ENCODE results near the gene SPTBN2. TPM values are rescaled to one million over a fixed set of nuclear protein-coding genes. Genes with fewer than 3 reads are reported as not detected.

SPTBN2 gene
- total and polyA plus RNA-seq, 2 of the 8 experiments (the other 6 are each of a cell fraction or from before 2014, with no cell fraction given) = 19.1 to 69.0 TPM

DNA sequence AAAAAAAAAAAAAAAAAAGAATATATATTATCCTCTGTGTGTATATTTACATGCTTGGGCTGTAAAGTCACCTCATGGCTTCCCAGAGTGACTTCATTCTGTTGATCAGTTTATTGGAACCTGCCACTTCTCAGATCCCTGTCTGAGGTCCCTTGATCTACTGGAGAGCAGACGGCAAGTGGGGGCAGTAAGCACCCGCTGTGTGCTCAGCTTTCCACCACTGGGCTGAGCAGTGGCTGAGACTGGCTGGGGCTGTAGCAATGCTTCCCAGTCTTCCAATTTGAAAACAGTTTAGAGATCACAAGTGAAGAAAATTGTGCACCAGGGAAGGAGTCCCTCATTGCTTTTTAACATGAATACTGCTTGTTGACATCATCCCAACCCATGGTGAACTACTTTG lies 44.4 kb downstream of the SPTBN2 start:
- H3K79me1 ChIP-seq (ENCODE audit: low read depth, low read length) = no peaks in the 10 kb centered on the region
- no peak overlapping the region for H3K4me3 ChIP-seq (ENCODE audit: extremely low read depth in 1 of 4, insufficient read depth in 2 of 4, low read depth in 3 of 4, low read length in 4 of 4)
- no peak overlapping the region for H2AFZ ChIP-seq (ENCODE audit: low read length)
- H3K9me3 ChIP-seq (ENCODE audit: insufficient read depth in 2 of 2, low read depth in 1 of 2, low read length in 1 of 2) = 0 out of 4 replicates have a peak, but pooled peaks cover 0 to 5% of the 10 kb centered on the region in 2 experiments
- peaks cover 0 to 4% of the 10 kb centered on the region in 2 experiments for H4K20me1 ChIP-seq (replicated peaks in 1 of 2; ENCODE audit: control insufficient read depth in 1 of 2, insufficient read depth in 2 of 2, low read length in 2 of 2)
- H3K23ac ChIP-seq (ENCODE audit: insufficient read length) = no peak overlapping the region
- H3K4ac ChIP-seq (replicated peaks; ENCODE audit: insufficient read length, low read depth, low read length) = no peak overlapping the region
- H3K4me1 ChIP-seq (replicated peaks in 1 of 4; ENCODE audit: control insufficient read depth in 3 of 4, insufficient read depth in 4 of 4, low read length in 3 of 4) = no peaks in the 10 kb centered on the region
- no peak overlapping the region for H3K56ac ChIP-seq (replicated peaks; ENCODE audit: insufficient read length, low read depth, low read length)
- H3K36me3 ChIP-seq (ENCODE audit: control insufficient read depth in 2 of 4, insufficient read depth in 4 of 4, low read length in 3 of 4) = peaks cover 6 to 44% (median 29%) of the 10 kb centered on the region in 4 experiments; a peak in 7 of 8 replicates
- 61% methylated on average over 2 of the region's 2 CpGs; no CpG with 5 or more reads in 1 of the 2 experiments for WGBS, 2 experiments (ENCODE audit: extremely low coverage in 1 of 2, insufficient coverage in 1 of 2, insufficient read length in 1 of 2, insufficient replicate concordance in 2 of 2, low coverage in 1 of 2, low lambda C conversion rate in 2 of 2, missing lambda C conversion rate in 1 of 2)
- no peaks in the 10 kb centered on the region for H3K23me2 ChIP-seq (ENCODE audit: low read depth, low read length)
- ChIA-PET POLR2A (ENCODE audit: partially characterized antibody) (no interaction called here), CTCF (ENCODE audit: partially characterized antibody) (interaction anchor here (0.6 kb wide), 1 partner anchor 126 kb away, joined by 3 read pairs; no protein-coding TSS in a partner anchor)
- no peak overlapping the region for H3K14ac ChIP-seq (ENCODE audit: insufficient read length)
- H2BK20ac ChIP-seq (ENCODE audit: low read length) = no peak overlapping the region
- no peak overlapping the region for H4K91ac ChIP-seq (replicated peaks; ENCODE audit: insufficient read length, low read length)
- no peak overlapping the region for H4K5ac ChIP-seq (ENCODE audit: insufficient read length, low read depth, low read length)
- no peak overlapping the region for H3K27ac ChIP-seq (ENCODE audit: low read depth, low read length)
- no peak for DNase-seq (ENCODE audit: low read depth in 1 of 2, low spot score in 2 of 2)
- no peak overlapping the region for H4K8ac ChIP-seq (ENCODE audit: extremely low read depth, insufficient read depth, low read length)
- H2BK12ac ChIP-seq (ENCODE audit: low read depth, low read length) = no peak overlapping the region
- H3K9ac ChIP-seq (replicated peaks in 1 of 4; ENCODE audit: extremely low read depth in 1 of 4, low read depth in 3 of 4, low read length in 3 of 4) = no peak overlapping the region
- no peak overlapping the region for H2BK15ac ChIP-seq (ENCODE audit: low read length)
- no peaks in the 10 kb centered on the region for H3K79me2 ChIP-seq (ENCODE audit: control insufficient read depth in 1 of 2, insufficient read depth in 2 of 2, low read length in 2 of 2)
- H2BK5ac ChIP-seq (ENCODE audit: low read depth, low read length) = no peak overlapping the region
- H3K4me2 ChIP-seq (ENCODE audit: insufficient read depth in 1 of 2, low read depth in 2 of 2, low read length in 2 of 2) = no peak overlapping the region
- H3K27me3 ChIP-seq (replicated peaks in 1 of 4; ENCODE audit: control insufficient read depth in 3 of 4, extremely low read depth in 1 of 4, insufficient read depth in 3 of 4, low read length in 3 of 4) = no peaks in the 10 kb centered on the region
- no peak overlapping the region for H2AK5ac ChIP-seq (ENCODE audit: low read depth, low read length)
- FAIRE-seq = no peak
- no peak overlapping the region for H3K18ac ChIP-seq (ENCODE audit: extremely low read depth, low read length)
- no peak overlapping the region for H2BK120ac ChIP-seq (replicated peaks; ENCODE audit: low read depth, low read length)
- TF ChIP-seq, protein P1, sequence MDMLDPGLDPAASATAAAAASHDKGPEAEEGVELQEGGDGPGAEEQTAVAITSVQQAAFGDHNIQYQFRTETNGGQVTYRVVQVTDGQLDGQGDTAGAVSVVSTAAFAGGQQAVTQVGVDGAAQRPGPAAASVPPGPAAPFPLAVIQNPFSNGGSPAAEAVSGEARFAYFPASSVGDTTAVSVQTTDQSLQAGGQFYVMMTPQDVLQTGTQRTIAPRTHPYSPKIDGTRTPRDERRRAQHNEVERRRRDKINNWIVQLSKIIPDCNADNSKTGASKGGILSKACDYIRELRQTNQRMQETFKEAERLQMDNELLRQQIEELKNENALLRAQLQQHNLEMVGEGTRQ (IDR thresholded peaks at IDR 0.05; ENCODE audit: low read length) = no peak
- no peak for TF ChIP-seq HDAC6 (IDR thresholded peaks at IDR 0.05; ENCODE audit: low read depth, low read length)
- no peak for TF ChIP-seq BRCA1 (IDR thresholded peaks at IDR 0.05; ENCODE audit: low read depth, low read length)
- TF ChIP-seq BACH1 (IDR thresholded peaks at IDR 0.05; ENCODE audit: low read length) = no peak
- TF ChIP-seq PHF8 (conservative IDR thresholded peaks at IDR 0.05; ENCODE audit: low read depth, low read length) = no peak
- no peak for TF ChIP-seq CBX5 (IDR thresholded peaks at IDR 0.05; ENCODE audit: low read depth, low read length)
- no peak for TF ChIP-seq TAF7 (optimal IDR thresholded peaks at IDR 0.05; ENCODE audit: borderline replicate concordance, low read depth, low read length)
- no peak for TF ChIP-seq RBBP5 (IDR thresholded peaks at IDR 0.05; ENCODE audit: borderline replicate concordance, low read depth, low read length)
- TF ChIP-seq KDM1A (IDR thresholded peaks at IDR 0.05; ENCODE audit: borderline replicate concordance, low read length) = no peak
- no peak for TF ChIP-seq JUN (IDR thresholded peaks at IDR 0.05; ENCODE audit: low read depth, low read length)
- no peak for TF ChIP-seq JUND (IDR thresholded peaks at IDR 0.05; ENCODE audit: low read length)
- no peak for TF ChIP-seq CHD1 (IDR thresholded peaks at IDR 0.05; ENCODE audit: low read depth, low read length)
- no peak for TF ChIP-seq RFX5 (IDR thresholded peaks at IDR 0.05; ENCODE audit: borderline replicate concordance, low read depth, low read length)
- TF ChIP-seq TEAD4 (IDR thresholded peaks at IDR 0.05; ENCODE audit: low read depth, low read length) = no peak

Data from H1 (cell line).